ENCODE measurements around the gene SZRD1.

Gene SZRD1

DNA sequence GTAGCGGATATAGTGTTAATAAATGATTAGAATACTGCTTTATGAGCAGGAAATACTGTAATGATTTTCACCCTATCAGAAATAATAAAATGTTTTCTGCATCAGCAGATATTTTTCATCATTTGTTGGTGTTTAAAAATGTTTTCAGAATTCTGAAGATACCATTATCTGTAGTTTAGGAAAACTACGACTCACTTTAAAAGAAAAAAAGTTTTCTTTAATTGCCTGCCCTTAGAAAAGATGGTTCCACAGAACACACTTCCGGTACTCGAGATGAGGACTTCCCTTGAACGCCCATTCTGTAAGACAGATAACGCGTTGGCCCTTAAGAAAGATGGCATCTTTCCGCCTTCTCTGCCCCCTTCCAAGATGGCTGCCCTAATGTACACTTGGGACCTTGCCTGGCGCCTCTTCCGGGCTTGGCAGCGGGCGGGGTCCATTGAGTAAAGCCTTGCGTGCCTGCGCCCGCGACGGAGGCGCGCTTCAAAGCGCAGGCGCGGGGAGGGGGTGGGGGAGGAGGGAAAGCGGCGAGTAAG is at the start of gene SZRD1:
Gene SZRD1, plus strand, starts transcription at position 521 of the 536 bp plus-strand sequence. CDS start 16 bp downstream, outside the sequence.
- peak within 1 kb of the TSS; percentile 98 for H3K4me3 ChIP-seq (ENCODE audit: low read depth, low read length)
- DNase-seq (ENCODE audit: low read depth), result peak; percentile 99
- peak; percentile 46; the same call in 1 of the 2 replicates for TF ChIP-seq MYC (IDR thresholded peaks at IDR 0.05; ENCODE audit: low read depth, low read length)
- TF ChIP-seq, protein P1, sequence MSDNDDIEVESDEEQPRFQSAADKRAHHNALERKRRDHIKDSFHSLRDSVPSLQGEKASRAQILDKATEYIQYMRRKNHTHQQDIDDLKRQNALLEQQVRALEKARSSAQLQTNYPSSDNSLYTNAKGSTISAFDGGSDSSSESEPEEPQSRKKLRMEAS (IDR thresholded peaks at IDR 0.05; ENCODE audit: low read depth, low read length), result peak; percentile 48; the same call in 1 of the 2 replicates
- TF ChIP-seq, protein P2, sequence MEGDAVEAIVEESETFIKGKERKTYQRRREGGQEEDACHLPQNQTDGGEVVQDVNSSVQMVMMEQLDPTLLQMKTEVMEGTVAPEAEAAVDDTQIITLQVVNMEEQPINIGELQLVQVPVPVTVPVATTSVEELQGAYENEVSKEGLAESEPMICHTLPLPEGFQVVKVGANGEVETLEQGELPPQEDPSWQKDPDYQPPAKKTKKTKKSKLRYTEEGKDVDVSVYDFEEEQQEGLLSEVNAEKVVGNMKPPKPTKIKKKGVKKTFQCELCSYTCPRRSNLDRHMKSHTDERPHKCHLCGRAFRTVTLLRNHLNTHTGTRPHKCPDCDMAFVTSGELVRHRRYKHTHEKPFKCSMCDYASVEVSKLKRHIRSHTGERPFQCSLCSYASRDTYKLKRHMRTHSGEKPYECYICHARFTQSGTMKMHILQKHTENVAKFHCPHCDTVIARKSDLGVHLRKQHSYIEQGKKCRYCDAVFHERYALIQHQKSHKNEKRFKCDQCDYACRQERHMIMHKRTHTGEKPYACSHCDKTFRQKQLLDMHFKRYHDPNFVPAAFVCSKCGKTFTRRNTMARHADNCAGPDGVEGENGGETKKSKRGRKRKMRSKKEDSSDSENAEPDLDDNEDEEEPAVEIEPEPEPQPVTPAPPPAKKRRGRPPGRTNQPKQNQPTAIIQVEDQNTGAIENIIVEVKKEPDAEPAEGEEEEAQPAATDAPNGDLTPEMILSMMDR (IDR thresholded peaks at IDR 0.05; ENCODE audit: low read depth, low read length), result no peak
- no peak for TF ChIP-seq POLR2A (IDR thresholded peaks at IDR 0.05; ENCODE audit: extremely low read depth, insufficient read length)

DNA sequence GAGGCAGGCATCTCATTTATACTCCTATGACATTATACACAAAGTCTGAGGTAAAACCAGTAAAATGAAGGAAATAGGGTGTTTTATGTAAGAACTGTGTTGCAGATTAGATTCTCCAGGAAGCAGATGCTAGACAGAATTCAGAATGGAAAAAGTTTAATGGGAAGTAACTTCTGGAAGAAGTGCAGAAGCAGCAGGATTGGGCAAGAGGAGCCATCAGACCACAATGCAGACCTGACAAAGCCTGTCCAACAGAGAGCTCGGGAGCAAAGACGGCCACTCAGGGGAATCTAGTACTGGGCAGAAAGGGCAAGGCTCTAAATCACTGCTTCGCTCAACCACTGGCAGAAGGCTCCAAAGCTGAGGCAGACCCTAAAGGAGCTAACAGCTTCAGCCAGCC is 48.5 kb upstream of the SZRD1 start:
- DNase-seq (ENCODE audit: low read depth), result peak; percentile 9
- H3K4me3 ChIP-seq (ENCODE audit: low read depth, low read length), result no peak overlapping the region
- TF ChIP-seq, protein P2 (IDR thresholded peaks at IDR 0.05; ENCODE audit: low read depth, low read length), result no peak
- TF ChIP-seq, protein P1 (IDR thresholded peaks at IDR 0.05; ENCODE audit: low read depth, low read length), result no peak
- TF ChIP-seq POLR2A (IDR thresholded peaks at IDR 0.05; ENCODE audit: extremely low read depth, insufficient read length), result no peak
- no peak for TF ChIP-seq MYC (IDR thresholded peaks at IDR 0.05; ENCODE audit: low read depth, low read length)

- TF ChIP-seq, protein P2 (IDR thresholded peaks at IDR 0.05; ENCODE audit: low read depth, low read length), result no peak
- TF ChIP-seq, protein P1 (IDR thresholded peaks at IDR 0.05; ENCODE audit: low read depth, low read length), result no peak
- TF ChIP-seq POLR2A (IDR thresholded peaks at IDR 0.05; ENCODE audit: extremely low read depth, insufficient read length) (no peak), MYC (IDR thresholded peaks at IDR 0.05; ENCODE audit: low read depth, low read length) (no peak)
- DNase-seq (ENCODE audit: low read depth), result no peak
- no peak overlapping the region for H3K4me3 ChIP-seq (ENCODE audit: low read depth, low read length)
These were observed 45.7 kb upstream of the SZRD1 start for GRCh38 chr1:16321176-16321867.

DNA sequence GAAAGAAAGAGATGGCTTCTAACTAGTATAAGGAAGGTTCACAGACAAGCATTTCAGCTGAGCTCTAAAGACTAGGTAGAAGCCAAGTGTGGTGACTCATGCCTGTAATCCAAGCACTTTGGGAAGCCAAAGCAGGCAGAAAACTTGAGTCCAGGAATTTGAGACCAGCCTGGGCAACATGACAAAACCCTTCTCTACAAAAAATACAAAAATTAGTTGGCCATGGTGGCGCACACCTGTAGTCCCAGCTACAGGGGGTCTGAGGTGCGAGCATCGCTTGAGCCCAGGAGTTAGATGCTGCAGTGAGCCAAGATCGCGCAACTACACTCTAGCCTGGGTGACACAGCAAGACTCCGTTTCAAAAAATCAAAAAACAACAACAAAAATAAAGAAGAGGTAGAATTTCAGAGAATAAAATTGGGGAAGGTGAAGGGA is 42.6 kb upstream of the SZRD1 start:
- DNase-seq (ENCODE audit: low read depth), result no peak

DNA sequence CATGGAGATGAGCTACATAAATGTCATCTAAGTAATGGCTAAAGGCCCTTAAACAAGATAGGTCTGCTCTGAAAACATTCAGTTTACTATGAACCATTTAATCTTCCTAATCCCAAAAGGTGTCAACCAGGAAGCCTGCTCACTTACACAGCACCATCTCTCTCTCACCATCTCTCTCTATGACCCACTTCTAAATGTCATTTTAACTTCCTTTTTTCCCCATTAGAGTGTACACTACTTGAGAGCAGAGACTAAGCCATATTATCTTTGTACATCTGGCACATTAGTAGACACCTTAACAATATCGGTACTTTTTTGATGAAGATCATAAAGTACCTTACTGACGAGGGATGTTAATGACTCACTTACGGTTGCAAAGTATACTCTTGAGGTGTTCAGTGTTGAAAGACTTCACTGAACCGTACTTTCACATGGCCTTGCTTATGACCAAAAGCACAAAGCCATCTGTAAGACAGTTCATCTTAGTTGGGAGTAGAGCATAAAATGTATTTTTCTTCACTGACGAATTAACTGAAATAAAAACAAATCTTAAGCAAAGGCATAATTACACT is 40.1 kb upstream of the SZRD1 start:
- TF ChIP-seq, protein P1 (IDR thresholded peaks at IDR 0.05; ENCODE audit: low read depth, low read length), result no peak
- no peak for TF ChIP-seq POLR2A (IDR thresholded peaks at IDR 0.05; ENCODE audit: extremely low read depth, insufficient read length)
- TF ChIP-seq MYC (IDR thresholded peaks at IDR 0.05; ENCODE audit: low read depth, low read length), result no peak
- TF ChIP-seq, protein P2 (IDR thresholded peaks at IDR 0.05; ENCODE audit: low read depth, low read length), result no peak
- no peak overlapping the region for H3K4me3 ChIP-seq (ENCODE audit: low read depth, low read length)
- DNase-seq (ENCODE audit: low read depth), result peak; percentile 4

More for the DNA sequence above, 42.6 kb upstream of the SZRD1 start:
- TF ChIP-seq MYC (IDR thresholded peaks at IDR 0.05; ENCODE audit: low read depth, low read length), result no peak
- TF ChIP-seq POLR2A (IDR thresholded peaks at IDR 0.05; ENCODE audit: extremely low read depth, insufficient read length), result no peak
- TF ChIP-seq, protein P2 (IDR thresholded peaks at IDR 0.05; ENCODE audit: low read depth, low read length), result no peak
- TF ChIP-seq, protein P1 (IDR thresholded peaks at IDR 0.05; ENCODE audit: low read depth, low read length), result no peak
- H3K4me3 ChIP-seq (ENCODE audit: low read depth, low read length), result no peak overlapping the region

Measured in NB4 (cell line).